Activated CD4-positive, alpha-beta memory T cell treated with anti-CD3 and anti-CD28 coated beads, Interleukin-2, amount 10 ng/mL, durations not matched to agents 7 days and 5 days (primary cell): Measurements from ENCODE around the gene C17orf67. TPM values are rescaled to one million over a fixed set of nuclear protein-coding genes. Genes with fewer than 3 reads are reported as not detected.

Source experiments
- CTCF ChIA-PET: fragments of 350-600 bp; sonication (Branson Sonifier 250); formaldehyde crosslinking; loops from one replicate; lab custom pipeline; 2021; ENCODE audit warnings: antibody characterized with exemption, inconsistent platforms; lab: Charles Lee
- POLR2A ChIA-PET: fragments of 350-600 bp; sonication (Branson Sonifier 250); formaldehyde crosslinking; loops from one replicate; lab custom pipeline; 2021; ENCODE audit warnings: antibody characterized with exemption; lab: Charles Lee
- DNase-seq: peaks from one replicate; pipeline ENCODE4 v3.0.0-alpha.2; 2020
- H3K27ac Mint-ChIP-seq: one replicate; pipeline ENCODE4 v1.8.0; 2021; ENCODE audit warnings: mild to moderate bottlenecking, mixed read lengths
- H3K27me3 Mint-ChIP-seq: one replicate; pipeline ENCODE4 v1.8.0; 2021; ENCODE audit warnings: mixed read lengths
- H3K36me3 Mint-ChIP-seq: one replicate; pipeline ENCODE4 v1.8.0; 2021; ENCODE audit warnings: low read depth, mixed read lengths
- H3K4me1 Mint-ChIP-seq: one replicate; pipeline ENCODE4 v1.8.0; 2021; ENCODE audit warnings: mixed read lengths
- H3K4me3 Mint-ChIP-seq: one replicate; pipeline ENCODE4 v1.8.0; 2021; ENCODE audit warnings: mild to moderate bottlenecking, mixed read lengths
- H3K9me3 Mint-ChIP-seq: one replicate; pipeline ENCODE4 v1.8.0; 2021; ENCODE audit warnings: mixed read lengths
- total RNA-seq, 2 experiments: library from RNA; stranded (reverse); gene quantifications; one replicate each; pipeline ENCODE4 v1.2.3, GENCODE V29; 2021

The C17orf67 gene
- total RNA-seq, 2 experiments from 2014 or later: 4.1 to 4.2 TPM

DNA sequence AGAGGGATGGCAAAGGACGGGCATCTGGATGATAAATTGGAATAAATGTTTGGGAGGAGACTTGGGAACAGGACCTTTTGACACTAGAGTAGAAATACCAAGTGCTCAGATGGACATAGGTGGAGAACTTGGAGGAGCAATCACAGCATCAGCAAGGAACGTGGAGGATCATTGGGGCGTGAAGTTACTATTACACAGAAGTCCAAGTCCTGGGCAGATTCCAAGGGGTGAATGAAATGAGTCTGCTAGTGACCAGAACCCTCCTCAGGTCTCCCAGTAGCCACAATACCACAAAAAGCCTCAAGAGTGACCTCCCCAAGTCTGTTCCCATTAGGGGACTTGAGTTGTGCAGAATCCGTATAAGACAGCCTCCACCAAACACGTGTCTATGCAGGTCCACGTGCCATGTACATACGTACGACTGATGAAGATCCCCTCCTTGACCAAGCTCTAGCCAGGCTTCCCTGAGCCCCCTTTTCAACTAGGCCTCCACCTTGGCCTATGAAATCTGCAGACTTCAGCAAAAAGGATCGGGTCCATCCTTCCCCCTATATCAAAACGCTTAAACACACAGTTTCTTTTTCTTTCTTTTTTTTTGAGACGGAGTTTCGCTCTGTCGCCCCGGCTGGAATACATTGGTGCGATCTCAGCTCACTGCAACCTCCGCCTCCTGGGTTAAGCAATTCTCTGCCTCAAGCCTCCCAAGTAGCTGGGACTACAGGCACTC is 2.2 kb downstream of the C17orf67 start:
- Mint-ChIP-seq H3K27ac (peak overlapping the region; percentile 32), H3K4me1 (peaks cover 41% of the 10 kb centered on the region), H3K9me3 (no peaks in the 10 kb centered on the region), H3K4me3 (peak overlapping the region; percentile 21), H3K27me3 (no peaks in the 10 kb centered on the region), H3K36me3 (peaks cover 50% of the 10 kb centered on the region)
- CTCF ChIA-PET: interaction anchor here (1.1 to 1.9 kb wide), 2 partner anchors 12 to 105 kb away, joined by 3 to 15 read pairs; no protein-coding TSS in a partner anchor
- POLR2A ChIA-PET: interaction anchor here (3.4 kb wide), 1 partner anchor 8 kb away, joined by 14 read pairs; no protein-coding TSS in a partner anchor
- no peak for DNase-seq

DNA sequence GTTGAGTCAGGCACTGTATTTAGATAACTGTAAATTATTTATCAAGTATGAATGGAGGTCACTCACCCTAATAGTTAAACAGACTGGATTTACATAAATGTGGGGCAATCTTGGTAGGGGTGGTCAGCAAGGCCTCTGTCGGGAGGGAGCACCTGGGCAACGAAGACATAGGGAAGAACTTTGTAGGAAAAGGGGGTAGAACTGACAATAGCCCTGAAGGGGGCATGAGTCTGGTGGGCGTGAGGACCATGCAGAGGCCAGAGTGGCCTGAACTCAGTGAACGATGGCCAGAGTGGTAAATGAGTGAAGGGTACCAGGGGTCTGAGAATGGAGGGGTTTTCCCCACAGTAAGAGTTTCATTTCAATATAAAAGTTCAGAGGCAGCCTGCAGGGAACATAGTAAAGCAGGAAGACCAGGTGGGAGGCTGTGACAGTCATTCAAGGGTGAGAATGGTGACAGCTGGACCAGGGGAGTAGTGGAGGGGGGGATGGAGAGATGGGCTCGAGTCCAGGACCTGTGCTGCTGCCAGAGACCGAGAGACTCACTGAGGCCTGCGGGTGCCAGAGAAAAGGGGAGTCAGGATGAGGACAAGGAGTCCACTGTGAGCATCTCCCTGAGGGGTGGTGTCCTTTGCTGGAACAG is 2.9 kb downstream of the C17orf67 start:
- H3K36me3 Mint-ChIP-seq: peaks cover 46% of the 10 kb centered on the region
- H3K4me1 Mint-ChIP-seq: peaks cover 36% of the 10 kb centered on the region
- POLR2A ChIA-PET: no interaction called here
- CTCF ChIA-PET: no interaction called here
- DNase-seq: no peak
- H3K4me3 Mint-ChIP-seq: no peak overlapping the region
- H3K27ac Mint-ChIP-seq: no peak overlapping the region
- H3K9me3 Mint-ChIP-seq: no peaks in the 10 kb centered on the region
- no peaks in the 10 kb centered on the region for H3K27me3 Mint-ChIP-seq

DNA sequence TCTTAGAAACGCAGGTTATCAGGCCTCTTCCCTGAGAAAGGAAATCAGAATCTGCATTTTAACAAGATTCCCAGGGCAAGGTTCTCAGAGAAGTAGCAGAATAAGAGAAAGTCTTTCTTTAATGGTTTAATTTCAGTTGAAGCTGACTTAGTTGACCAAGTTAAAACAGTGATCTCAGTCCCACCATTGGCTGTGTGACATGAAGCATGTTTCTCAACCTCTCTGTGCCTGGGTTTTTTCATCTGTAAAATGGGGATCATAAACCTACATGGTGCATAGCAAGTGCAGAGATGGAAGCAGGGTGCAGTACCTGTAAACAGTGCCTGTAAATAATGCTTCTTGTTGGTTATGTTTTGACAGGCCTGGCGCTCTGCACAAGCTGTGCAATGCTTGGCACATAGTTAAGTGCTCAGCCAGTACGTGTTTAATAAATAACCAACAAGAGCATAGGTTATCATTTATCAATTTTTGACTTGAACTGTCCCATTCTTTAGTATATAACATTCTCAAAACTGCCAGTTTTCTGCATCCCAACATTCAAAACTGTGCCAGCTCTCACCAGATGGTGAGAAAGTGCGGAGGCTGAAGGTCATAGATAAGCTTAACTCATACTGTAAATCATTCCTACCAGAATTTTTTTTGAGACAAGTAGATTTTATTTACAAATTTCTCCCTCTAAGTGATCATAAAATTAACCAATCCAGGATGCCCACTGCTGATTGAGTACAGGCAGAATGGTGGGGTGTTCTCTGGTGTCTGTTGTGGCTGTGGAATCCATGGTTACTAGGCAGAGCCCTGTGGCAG is 6.9 kb downstream of the C17orf67 start:
- CTCF ChIA-PET: no interaction called here
- H3K4me1 Mint-ChIP-seq: peaks cover 18% of the 10 kb centered on the region
- H3K27me3 Mint-ChIP-seq: no peaks in the 10 kb centered on the region
- no peak overlapping the region for H3K27ac Mint-ChIP-seq
- no peak for DNase-seq
- H3K36me3 Mint-ChIP-seq: peaks cover 35% of the 10 kb centered on the region
- H3K4me3 Mint-ChIP-seq: no peak overlapping the region
- no peaks in the 10 kb centered on the region for H3K9me3 Mint-ChIP-seq
- POLR2A ChIA-PET: interaction anchor here (1.1 kb wide), 1 partner anchor 8 kb away, joined by 3 read pairs; no protein-coding TSS in a partner anchor

DNA sequence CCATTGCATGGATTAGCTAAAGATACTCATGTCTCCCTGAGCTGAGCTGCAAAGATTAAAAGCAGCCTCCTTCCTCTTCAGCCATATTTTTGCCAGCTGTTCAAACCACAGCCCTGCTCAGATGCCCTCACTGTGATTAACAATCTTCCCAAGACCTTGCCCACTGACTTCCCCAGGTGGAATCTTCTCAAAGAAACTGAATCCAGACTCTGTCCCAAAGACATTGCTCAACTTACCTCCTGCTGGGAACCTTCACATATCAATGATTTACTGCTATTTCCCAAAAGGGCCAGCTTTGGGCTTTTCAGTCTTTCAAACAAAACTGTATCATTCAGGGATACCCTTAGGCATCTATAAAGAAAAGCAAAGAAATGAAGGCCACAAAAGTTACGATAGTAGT is 9.2 kb downstream of the C17orf67 start:
- no peak for DNase-seq
- no peaks in the 10 kb centered on the region for H3K9me3 Mint-ChIP-seq
- no peak overlapping the region for H3K27ac Mint-ChIP-seq
- H3K4me1 Mint-ChIP-seq: peaks cover 9% of the 10 kb centered on the region
- POLR2A ChIA-PET: interaction anchor here (2.5 kb wide), 1 partner anchor 9 kb away, joined by 14 read pairs; the partner anchor contains the start of genes C17orf67 and DGKE
- H3K27me3 Mint-ChIP-seq: no peaks in the 10 kb centered on the region
- H3K4me3 Mint-ChIP-seq: no peak overlapping the region
- CTCF ChIA-PET: no interaction called here
- peaks cover 16% of the 10 kb centered on the region for H3K36me3 Mint-ChIP-seq

DNA sequence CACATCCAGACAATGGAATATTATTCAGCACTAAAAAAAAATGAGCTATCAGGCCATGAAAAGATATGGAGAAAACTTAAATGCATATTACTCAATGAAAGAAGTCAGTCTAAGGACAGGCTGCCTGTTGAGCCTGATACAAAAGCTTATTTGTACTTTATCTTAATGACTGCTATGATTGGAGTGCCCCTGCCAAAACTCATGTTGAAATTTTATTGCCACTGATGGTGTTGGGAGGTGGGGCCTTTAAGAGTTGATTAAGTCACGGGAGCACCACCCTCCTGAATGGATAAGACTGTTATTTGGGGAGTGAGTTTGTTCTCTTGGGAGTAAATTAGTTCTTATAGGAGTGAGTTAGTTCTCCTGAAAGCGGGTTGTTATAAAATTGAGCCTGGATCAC is 9.9 kb downstream of the C17orf67 start:
- Mint-ChIP-seq H3K4me3 (no peak overlapping the region), H3K36me3 (peaks cover 11% of the 10 kb centered on the region), H3K9me3 (no peaks in the 10 kb centered on the region), H3K27me3 (no peaks in the 10 kb centered on the region), H3K4me1 (peaks cover 11% of the 10 kb centered on the region), H3K27ac (no peak overlapping the region)
- POLR2A ChIA-PET: interaction anchor here (2.5 kb wide), 1 partner anchor 10 kb away, joined by 14 read pairs; the partner anchor contains the start of genes C17orf67 and DGKE
- DNase-seq: no peak
- CTCF ChIA-PET: interaction anchor here (1.1 to 1.2 kb wide), 2 partner anchors 113 to 116 kb away, joined by 3 read pairs; no protein-coding TSS in a partner anchor

DNA sequence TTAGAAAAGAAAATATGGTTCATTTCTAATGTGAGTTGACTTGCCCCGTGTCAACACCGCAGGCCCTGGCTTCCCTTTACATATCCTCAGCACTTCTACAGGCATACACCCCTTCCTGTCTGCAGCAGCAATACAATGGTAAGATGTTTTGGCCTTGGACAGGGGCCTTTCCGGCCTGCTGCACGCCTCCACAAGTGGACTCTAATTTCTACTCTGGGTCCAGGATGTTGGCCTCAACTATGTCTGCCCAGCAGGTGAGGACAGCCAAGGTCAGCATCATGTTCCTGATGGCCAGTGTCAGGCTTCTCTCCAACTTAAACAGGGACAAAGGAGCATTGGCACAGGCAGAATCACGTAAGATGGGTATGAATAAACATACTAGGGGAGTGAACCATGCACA is 11.0 kb downstream of the C17orf67 start:
- Mint-ChIP-seq H3K27ac (no peak overlapping the region), H3K4me3 (no peak overlapping the region), H3K9me3 (no peaks in the 10 kb centered on the region), H3K4me1 (peaks cover 11% of the 10 kb centered on the region), H3K27me3 (no peaks in the 10 kb centered on the region), H3K36me3 (peaks cover 9% of the 10 kb centered on the region)
- DNase-seq: no peak
- ChIA-PET POLR2A (interaction anchor here (0.7 to 2.5 kb wide), 2 partner anchors 11 to 291 kb away, joined by 3 to 14 read pairs; partner anchors contain the start of genes C17orf67 and DGKE), CTCF (interaction anchor here (1.2 to 1.6 kb wide), 3 partner anchors 43 to 117 kb away, joined by 3 to 6 read pairs (median 5); no protein-coding TSS in a partner anchor)

DNA sequence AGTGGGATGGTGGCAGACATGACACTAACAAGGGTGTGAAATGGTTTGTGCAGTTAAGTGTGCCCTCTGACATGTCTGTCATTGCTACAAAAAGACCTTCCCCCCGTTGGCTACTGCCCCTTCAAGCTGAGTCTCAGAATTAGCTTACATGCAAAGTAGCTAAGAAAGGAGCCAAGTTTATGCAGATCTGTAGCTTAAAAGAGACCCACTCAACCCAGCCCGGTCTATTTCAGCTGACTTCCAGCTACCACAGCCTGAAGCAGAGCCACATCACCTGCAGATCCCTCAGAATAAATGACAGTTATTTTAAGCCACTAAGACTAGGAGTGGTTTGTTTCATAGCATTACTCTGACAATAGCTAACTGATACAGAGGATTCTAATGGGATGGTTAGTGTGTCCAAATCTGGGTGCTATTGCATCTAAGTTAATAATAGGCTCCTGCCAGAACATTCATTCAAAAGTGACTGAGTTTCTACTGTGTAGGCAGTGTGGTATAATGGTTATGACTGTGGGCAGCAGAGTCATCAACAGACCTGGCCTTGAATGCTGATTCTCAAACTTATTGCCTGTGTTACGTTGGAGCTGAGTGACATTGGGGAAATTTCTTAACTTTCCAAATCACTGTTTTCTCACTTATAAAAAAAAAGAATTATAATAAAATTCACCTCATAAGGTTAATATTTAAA is 11.7 kb downstream of the C17orf67 start:
- POLR2A ChIA-PET: interaction anchor here (0.7 to 1.3 kb wide), 2 partner anchors 12 to 290 kb away, joined by 3 to 4 read pairs; partner anchors contain the start of genes C17orf67 and DGKE
- H3K36me3 Mint-ChIP-seq: peaks cover 9% of the 10 kb centered on the region
- H3K4me3 Mint-ChIP-seq: no peak overlapping the region
- peaks cover 11% of the 10 kb centered on the region for H3K4me1 Mint-ChIP-seq
- CTCF ChIA-PET: interaction anchor here (1.4 to 1.6 kb wide), 2 partner anchors 42 to 117 kb away, joined by 5 to 6 read pairs; no protein-coding TSS in a partner anchor
- H3K27ac Mint-ChIP-seq: no peak overlapping the region
- H3K27me3 Mint-ChIP-seq: no peaks in the 10 kb centered on the region
- no peak for DNase-seq
- H3K9me3 Mint-ChIP-seq: no peaks in the 10 kb centered on the region

DNA sequence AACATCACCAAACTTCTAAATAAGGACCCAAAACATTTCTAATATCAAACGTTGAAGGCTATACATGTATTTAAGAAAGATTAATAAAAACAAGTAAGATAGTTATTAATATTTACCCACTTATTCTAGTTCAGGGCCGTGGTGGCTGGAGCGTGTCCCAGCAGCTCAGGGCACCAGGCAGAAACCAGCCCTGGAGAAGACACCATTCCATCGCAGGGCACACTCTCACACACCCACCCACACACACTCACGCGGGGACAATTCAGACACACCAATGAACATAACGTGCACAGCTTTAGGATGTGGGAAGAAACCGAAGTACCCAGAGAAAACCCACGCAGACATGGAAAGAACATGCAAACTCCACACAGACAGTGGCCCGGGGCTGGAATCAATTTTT is 13.5 kb downstream of the C17orf67 start:
- Mint-ChIP-seq H3K36me3 (peaks cover 9% of the 10 kb centered on the region), H3K4me1 (peaks cover 11% of the 10 kb centered on the region), H3K27ac (no peak overlapping the region), H3K9me3 (no peaks in the 10 kb centered on the region), H3K4me3 (no peak overlapping the region), H3K27me3 (no peaks in the 10 kb centered on the region)
- CTCF ChIA-PET: interaction anchor here (0.6 to 5.0 kb wide), 32 partner anchors 8 to 189 kb away, joined by 3 to 91 read pairs (median 4); partner anchors contain the start of genes COIL and SCPEP1
- no peak for DNase-seq
- POLR2A ChIA-PET: interaction anchor here (0.8 to 1.2 kb wide), 3 partner anchors 15 to 91 kb away, joined by 3 to 9 read pairs (median 3); partner anchors contain the start of gene DGKE

DNA sequence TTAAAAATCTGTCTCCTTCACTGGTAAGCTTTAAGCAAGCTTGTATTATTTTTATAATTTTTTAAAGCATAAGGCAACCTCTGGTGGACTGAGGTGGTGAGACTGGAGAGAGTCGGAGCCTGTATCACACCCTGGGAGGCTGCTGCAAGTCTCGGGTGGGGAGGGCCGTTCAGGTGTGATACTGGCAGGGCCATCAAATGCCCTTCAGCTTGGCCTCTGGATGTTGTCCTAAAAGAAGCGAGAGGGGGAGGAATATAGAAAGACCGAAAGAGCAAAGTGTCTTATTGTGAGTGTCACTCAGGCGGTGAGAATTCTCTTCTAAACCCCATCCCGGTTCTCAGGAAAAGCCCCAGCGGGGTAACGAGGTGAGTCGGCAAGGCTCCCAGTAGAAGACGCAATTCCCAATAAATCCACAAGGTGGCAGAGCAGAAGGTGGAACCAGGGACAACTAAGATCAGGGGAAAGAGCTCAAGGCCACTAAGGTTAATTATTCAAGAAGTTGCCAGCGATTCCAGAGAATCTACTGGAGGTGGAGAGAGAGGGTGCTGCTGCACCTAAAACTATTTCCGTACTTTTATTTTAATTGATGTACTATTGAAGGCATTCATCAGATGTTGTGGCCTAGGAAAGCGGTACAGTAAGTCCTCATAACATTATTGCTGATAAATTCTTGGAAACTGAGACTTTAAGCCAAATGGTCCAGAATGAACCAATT is 14.1 kb downstream of the C17orf67 start:
- H3K27ac Mint-ChIP-seq: no peak overlapping the region
- no peaks in the 10 kb centered on the region for H3K9me3 Mint-ChIP-seq
- peak; percentile 74 for DNase-seq
- no peak overlapping the region for H3K4me3 Mint-ChIP-seq
- CTCF ChIA-PET: interaction anchor here (0.6 to 5.0 kb wide), 32 partner anchors 8 to 190 kb away, joined by 3 to 91 read pairs (median 4); partner anchors contain the start of genes COIL and SCPEP1
- POLR2A ChIA-PET: interaction anchor here (0.8 to 1.2 kb wide), 3 partner anchors 15 to 91 kb away, joined by 3 to 9 read pairs (median 3); partner anchors contain the start of gene DGKE
- H3K27me3 Mint-ChIP-seq: no peaks in the 10 kb centered on the region
- H3K4me1 Mint-ChIP-seq: peaks cover 11% of the 10 kb centered on the region
- H3K36me3 Mint-ChIP-seq: peaks cover 8% of the 10 kb centered on the region

DNA sequence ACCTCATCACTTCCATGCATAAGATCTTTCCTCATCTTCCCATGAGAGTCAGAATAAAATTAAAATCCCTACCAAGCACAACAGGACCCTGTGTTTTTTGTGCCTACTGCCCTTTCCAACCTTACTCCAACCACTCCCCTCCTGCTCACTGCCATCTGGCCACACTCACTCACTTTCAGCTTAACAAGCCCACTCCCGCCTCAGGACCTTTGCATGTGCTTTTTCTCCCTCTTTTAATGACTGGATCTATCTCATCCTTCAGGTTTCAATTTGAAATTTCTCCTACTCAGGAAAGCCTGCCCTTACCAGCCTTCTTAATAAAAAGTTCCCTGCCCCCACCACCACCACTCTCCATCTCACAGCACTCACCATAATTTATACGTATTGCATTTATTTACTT is 14.7 kb downstream of the C17orf67 start:
- POLR2A ChIA-PET: interaction anchor here (1.2 kb wide), 1 partner anchor 16 kb away, joined by 9 read pairs; the partner anchor contains the start of gene DGKE
- Mint-ChIP-seq H3K4me1 (peaks cover 11% of the 10 kb centered on the region), H3K36me3 (peaks cover 3% of the 10 kb centered on the region), H3K4me3 (no peak overlapping the region), H3K27me3 (no peaks in the 10 kb centered on the region), H3K27ac (no peak overlapping the region), H3K9me3 (no peaks in the 10 kb centered on the region)
- CTCF ChIA-PET: interaction anchor here (0.8 to 5.0 kb wide), 20 partner anchors 9 to 190 kb away, joined by 3 to 91 read pairs (median 4); partner anchors contain the start of gene COIL
- no peak for DNase-seq

DNA sequence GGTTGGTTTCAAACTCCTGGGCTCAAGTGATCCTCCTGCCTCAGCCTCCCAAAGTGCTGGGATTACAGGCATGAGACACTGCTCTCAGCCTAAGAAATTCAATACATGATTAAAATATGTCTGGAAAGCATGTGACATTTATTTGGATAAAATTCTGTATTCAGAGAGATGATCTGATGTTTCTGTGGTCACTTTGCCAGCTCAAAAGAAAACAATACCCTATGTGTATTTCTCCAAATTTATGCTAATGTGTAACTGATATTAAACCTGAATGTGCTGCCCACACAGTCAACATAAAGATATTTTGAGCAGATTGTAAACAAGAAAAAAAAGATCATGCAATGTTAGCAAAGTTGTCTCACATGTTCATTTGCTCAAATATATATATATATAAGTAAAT is 16.7 kb downstream of the C17orf67 start:
- ChIA-PET CTCF (interaction anchor here (5.0 kb wide), 1 partner anchor 124 kb away, joined by 91 read pairs; no protein-coding TSS in a partner anchor), POLR2A (interaction anchor here (0.8 kb wide), 1 partner anchor 268 kb away, joined by 3 read pairs; the partner anchor contains the start of gene AKAP1)
- no peak for DNase-seq
- Mint-ChIP-seq H3K36me3 (no peaks in the 10 kb centered on the region), H3K4me1 (peaks cover 9% of the 10 kb centered on the region), H3K27ac (no peak overlapping the region), H3K27me3 (no peaks in the 10 kb centered on the region), H3K9me3 (no peaks in the 10 kb centered on the region), H3K4me3 (no peak overlapping the region)
